ENCODE measurements around the gene MEIOSIN.
A peak's percentile ranks its signal among the peaks of the same experiment; 100 is the strongest.

Gene MEIOSIN

DNA sequence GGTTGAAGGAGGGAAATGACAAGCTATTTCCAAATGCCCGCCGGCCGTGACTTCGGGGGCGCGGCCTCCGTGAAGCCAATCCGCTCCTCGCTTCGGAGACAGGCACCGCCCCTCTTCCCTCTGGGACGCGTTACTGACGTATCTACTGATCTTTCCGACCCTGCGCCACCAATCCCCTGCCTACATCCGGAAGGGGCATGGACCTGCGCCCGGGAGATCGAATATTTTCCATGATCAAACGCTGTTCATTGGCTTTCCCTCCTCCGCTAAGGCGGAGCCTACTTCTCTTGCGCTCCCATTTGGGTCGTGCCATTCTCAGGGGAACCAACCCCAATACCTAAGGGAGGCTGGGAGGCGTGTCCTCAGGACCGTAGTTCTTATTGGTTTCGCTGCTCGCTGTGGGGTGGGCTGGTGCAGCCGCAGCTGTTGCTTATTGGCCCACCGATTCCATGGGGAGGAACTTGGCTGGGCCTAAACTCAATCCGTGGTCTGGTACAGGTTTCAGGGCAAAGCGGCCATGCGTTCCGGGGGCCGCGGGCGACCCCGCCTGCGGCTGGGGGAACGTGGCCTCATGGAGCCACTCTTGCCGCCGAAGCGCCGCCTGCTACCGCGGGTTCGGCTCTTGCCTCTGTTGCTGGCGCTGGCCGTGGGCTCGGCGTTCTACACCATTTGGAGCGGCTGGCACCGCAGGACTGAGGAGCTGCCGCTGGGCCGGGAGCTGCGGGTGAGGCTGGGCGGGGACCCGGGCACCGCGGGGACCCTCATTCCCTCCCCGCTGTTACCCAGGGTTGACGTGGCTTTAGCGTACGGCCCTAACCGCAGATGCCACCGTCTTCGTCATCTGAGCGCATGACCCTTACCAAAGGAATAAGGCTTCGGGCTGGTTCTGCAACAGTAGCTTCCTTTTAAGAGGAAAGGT lies 40.8 kb upstream of the MEIOSIN start, which contains the start of gene QPCTL (continued):
- TF ChIP-seq ZNF19 (tag by site-specific recombination; IDR thresholded peaks at IDR 0.05; ENCODE audit: low read depth) (no peak), ZNF202 (tag by site-specific recombination; IDR thresholded peaks at IDR 0.05; ENCODE audit: borderline replicate concordance) (no peak), ZNF558 (tag by site-specific recombination; IDR thresholded peaks at IDR 0.05) (no peak), PRDM1 (tag by site-specific recombination; IDR thresholded peaks at IDR 0.05) (no peak), ZNF701 (tag by site-specific recombination; IDR thresholded peaks at IDR 0.05) (no peak), ZNF501 (tag by site-specific recombination; IDR thresholded peaks at IDR 0.05) (peak; percentile 37; the same call in 1 of the 2 replicates), ZNF140 (tag by site-specific recombination; IDR thresholded peaks at IDR 0.05) (no peak), ZNF473 (tag by site-specific recombination; IDR thresholded peaks at IDR 0.05) (no peak), WT1 (tag by site-specific recombination; IDR thresholded peaks at IDR 0.05) (no peak), ZNF324 (tag by site-specific recombination; IDR thresholded peaks at IDR 0.05) (0 out of 2 replicates have a peak, but pooled peaks have one; percentile 34), SETDB1 (IDR thresholded peaks at IDR 0.05; ENCODE audit: insufficient read length, low read length) (no peak), ZBTB8A (tag by site-specific recombination; IDR thresholded peaks at IDR 0.05) (no peak), ZFP69B (tag by site-specific recombination; IDR thresholded peaks at IDR 0.05) (peak; percentile 74), ZNF596 (tag by site-specific recombination; IDR thresholded peaks at IDR 0.05) (no peak), KLF9 (tag by site-specific recombination; IDR thresholded peaks at IDR 0.05; ENCODE audit: low read depth) (peak; percentile 44), ZNF223 (tag by site-specific recombination; IDR thresholded peaks at IDR 0.05) (no peak), ZNF366 (tag by site-specific recombination; conservative IDR thresholded peaks at IDR 0.05) (no peak), ZNF830 (tag by site-specific recombination; IDR thresholded peaks at IDR 0.05; ENCODE audit: low read depth) (no peak), ZNF768 (tag by site-specific recombination; IDR thresholded peaks at IDR 0.05) (no peak), ZNF341 (tag by site-specific recombination; IDR thresholded peaks at IDR 0.05; ENCODE audit: low read depth) (no peak), ZBTB48 (tag by site-specific recombination; IDR thresholded peaks at IDR 0.05) (peak; percentile 80), EGR2 (tag by site-specific recombination; IDR thresholded peaks at IDR 0.05; ENCODE audit: low read depth) (no peak), ZSCAN16 (tag by site-specific recombination; IDR thresholded peaks at IDR 0.05) (no peak), ZNF184 (tag by site-specific recombination; IDR thresholded peaks at IDR 0.05) (no peak)
- TF ChIP-seq, protein P1, sequence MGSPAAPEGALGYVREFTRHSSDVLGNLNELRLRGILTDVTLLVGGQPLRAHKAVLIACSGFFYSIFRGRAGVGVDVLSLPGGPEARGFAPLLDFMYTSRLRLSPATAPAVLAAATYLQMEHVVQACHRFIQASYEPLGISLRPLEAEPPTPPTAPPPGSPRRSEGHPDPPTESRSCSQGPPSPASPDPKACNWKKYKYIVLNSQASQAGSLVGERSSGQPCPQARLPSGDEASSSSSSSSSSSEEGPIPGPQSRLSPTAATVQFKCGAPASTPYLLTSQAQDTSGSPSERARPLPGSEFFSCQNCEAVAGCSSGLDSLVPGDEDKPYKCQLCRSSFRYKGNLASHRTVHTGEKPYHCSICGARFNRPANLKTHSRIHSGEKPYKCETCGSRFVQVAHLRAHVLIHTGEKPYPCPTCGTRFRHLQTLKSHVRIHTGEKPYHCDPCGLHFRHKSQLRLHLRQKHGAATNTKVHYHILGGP (tag by site-specific recombination; IDR thresholded peaks at IDR 0.05), result no peak
- TF ChIP-seq, protein P2, sequence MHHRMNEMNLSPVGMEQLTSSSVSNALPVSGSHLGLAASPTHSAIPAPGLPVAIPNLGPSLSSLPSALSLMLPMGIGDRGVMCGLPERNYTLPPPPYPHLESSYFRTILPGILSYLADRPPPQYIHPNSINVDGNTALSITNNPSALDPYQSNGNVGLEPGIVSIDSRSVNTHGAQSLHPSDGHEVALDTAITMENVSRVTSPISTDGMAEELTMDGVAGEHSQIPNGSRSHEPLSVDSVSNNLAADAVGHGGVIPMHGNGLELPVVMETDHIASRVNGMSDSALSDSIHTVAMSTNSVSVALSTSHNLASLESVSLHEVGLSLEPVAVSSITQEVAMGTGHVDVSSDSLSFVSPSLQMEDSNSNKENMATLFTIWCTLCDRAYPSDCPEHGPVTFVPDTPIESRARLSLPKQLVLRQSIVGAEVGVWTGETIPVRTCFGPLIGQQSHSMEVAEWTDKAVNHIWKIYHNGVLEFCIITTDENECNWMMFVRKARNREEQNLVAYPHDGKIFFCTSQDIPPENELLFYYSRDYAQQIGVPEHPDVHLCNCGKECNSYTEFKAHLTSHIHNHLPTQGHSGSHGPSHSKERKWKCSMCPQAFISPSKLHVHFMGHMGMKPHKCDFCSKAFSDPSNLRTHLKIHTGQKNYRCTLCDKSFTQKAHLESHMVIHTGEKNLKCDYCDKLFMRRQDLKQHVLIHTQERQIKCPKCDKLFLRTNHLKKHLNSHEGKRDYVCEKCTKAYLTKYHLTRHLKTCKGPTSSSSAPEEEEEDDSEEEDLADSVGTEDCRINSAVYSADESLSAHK (tag by site-specific recombination; IDR thresholded peaks at IDR 0.05), result 0 out of 2 replicates have a peak, but pooled peaks have one; percentile 23
- TF ChIP-seq, protein P3, sequence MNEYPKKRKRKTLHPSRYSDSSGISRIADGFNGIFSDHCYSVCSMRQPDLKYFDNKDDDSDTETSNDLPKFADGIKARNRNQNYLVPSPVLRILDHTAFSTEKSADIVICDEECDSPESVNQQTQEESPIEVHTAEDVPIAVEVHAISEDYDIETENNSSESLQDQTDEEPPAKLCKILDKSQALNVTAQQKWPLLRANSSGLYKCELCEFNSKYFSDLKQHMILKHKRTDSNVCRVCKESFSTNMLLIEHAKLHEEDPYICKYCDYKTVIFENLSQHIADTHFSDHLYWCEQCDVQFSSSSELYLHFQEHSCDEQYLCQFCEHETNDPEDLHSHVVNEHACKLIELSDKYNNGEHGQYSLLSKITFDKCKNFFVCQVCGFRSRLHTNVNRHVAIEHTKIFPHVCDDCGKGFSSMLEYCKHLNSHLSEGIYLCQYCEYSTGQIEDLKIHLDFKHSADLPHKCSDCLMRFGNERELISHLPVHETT (tag by site-specific recombination; IDR thresholded peaks at IDR 0.05), result no peak
- TF ChIP-seq, protein P4, sequence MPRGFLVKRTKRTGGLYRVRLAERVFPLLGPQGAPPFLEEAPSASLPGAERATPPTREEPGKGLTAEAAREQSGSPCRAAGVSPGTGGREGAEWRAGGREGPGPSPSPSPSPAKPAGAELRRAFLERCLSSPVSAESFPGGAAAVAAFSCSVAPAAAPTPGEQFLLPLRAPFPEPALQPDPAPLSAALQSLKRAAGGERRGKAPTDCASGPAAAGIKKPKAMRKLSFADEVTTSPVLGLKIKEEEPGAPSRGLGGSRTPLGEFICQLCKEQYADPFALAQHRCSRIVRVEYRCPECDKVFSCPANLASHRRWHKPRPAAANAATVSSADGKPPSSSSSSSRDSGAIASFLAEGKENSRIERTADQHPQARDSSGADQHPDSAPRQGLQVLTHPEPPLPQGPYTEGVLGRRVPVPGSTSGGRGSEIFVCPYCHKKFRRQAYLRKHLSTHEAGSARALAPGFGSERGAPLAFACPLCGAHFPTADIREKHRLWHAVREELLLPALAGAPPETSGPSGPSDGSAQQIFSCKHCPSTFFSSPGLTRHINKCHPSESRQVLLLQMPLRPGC (tag by site-specific recombination; IDR thresholded peaks at IDR 0.05), result peak; percentile 48; the same call in 1 of the 2 replicates
- TF ChIP-seq, protein P5, sequence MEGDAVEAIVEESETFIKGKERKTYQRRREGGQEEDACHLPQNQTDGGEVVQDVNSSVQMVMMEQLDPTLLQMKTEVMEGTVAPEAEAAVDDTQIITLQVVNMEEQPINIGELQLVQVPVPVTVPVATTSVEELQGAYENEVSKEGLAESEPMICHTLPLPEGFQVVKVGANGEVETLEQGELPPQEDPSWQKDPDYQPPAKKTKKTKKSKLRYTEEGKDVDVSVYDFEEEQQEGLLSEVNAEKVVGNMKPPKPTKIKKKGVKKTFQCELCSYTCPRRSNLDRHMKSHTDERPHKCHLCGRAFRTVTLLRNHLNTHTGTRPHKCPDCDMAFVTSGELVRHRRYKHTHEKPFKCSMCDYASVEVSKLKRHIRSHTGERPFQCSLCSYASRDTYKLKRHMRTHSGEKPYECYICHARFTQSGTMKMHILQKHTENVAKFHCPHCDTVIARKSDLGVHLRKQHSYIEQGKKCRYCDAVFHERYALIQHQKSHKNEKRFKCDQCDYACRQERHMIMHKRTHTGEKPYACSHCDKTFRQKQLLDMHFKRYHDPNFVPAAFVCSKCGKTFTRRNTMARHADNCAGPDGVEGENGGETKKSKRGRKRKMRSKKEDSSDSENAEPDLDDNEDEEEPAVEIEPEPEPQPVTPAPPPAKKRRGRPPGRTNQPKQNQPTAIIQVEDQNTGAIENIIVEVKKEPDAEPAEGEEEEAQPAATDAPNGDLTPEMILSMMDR (tag by site-specific recombination; IDR thresholded peaks at IDR 0.05), result no peak
